Rectal smooth muscle tissue (tissue), 1 donor: ENCODE data around the gene RIC3.

Experiments
- H3K27ac ChIP-seq: one replicate; pipeline ENCODE4 v1.7.0; 2013; ENCODE audit warnings: low read depth, low read length, inconsistent platforms
- H3K27me3 ChIP-seq: one replicate; pipeline ENCODE4 v1.7.0; 2013; ENCODE audit warnings: low read length; ENCODE audit not compliant: control insufficient read depth, insufficient read depth
- H3K36me3 ChIP-seq: one replicate; pipeline ENCODE4 v1.7.0; 2013; ENCODE audit warnings: low read length; ENCODE audit not compliant: control insufficient read depth, insufficient read depth
- H3K4me1 ChIP-seq: one replicate; pipeline ENCODE4 v1.7.0; 2013; ENCODE audit warnings: low read length; ENCODE audit not compliant: control insufficient read depth, insufficient read depth
- H3K4me3 ChIP-seq: one replicate; pipeline ENCODE4 v1.7.0; 2013; ENCODE audit warnings: low read length
- H3K9ac ChIP-seq: one replicate; pipeline ENCODE4 v1.7.0; 2013; ENCODE audit warnings: low read length

RIC3 gene

GRCh38 chr11:8056810-8057463, 111.9 kb downstream of the RIC3 start:
- H3K27me3 ChIP-seq, result peaks cover 3% of the 10 kb centered on the region
- no peak overlapping the region for H3K9ac ChIP-seq
- H3K36me3 ChIP-seq, result no peaks in the 10 kb centered on the region
- H3K4me1 ChIP-seq, result peaks cover 10% of the 10 kb centered on the region
- H3K27ac ChIP-seq, result peak overlapping the region; percentile 27
- no peak overlapping the region for H3K4me3 ChIP-seq
